Heart left ventricle (tissue), 16 donors: ENCODE results near the gene DHX9. TPM values are rescaled to one million over a fixed set of nuclear protein-coding genes. Genes with fewer than 3 reads are reported as not detected.
"Not testable (repeated sequence)": the region's sequence is repeated elsewhere in the genome, so short reads cannot be mapped to it uniquely, and the experiment has no call there.

ENCODE experiments used
- ATAC-seq, 4 donors: fragments of 200-7000 bp; cut with Tn5 transposase; one replicate each; pipeline ENCODE4 v1.9.1; 2020 to 2022; ENCODE audit warnings: moderate library complexity in 4 of 4, mild to moderate bottlenecking in 3 of 4, moderate number of reproducible peaks in 1 of 4
- DNase-seq, 5 donors: peaks; one replicate each; pipeline ENCODE4 v3.0.0-alpha.2; 2020
- H3K27ac ChIP-seq, 12 donors: fragments of 200-600 bp; sonication (generic) in 4 of 12; one replicate each; pipeline versions ENCODE4 v1.5.0 to v1.8.0; 2016 to 2022; ENCODE audit warnings: mild to moderate bottlenecking in 2 of 12
- H3K27me3 ChIP-seq, 9 donors: fragments of 200-600 bp; sonication (generic) in 2 of 9; one replicate each; pipeline versions ENCODE4 v1.5.1 to v1.8.0; 2016 to 2022; ENCODE audit warnings: mild to moderate bottlenecking in 3 of 9
- H3K36me3 ChIP-seq, 9 donors: fragments of 200-600 bp; sonication (generic) in 2 of 9; one replicate each; pipeline versions ENCODE4 v1.5.0 to v1.8.0; 2018 to 2022; ENCODE audit warnings: mild to moderate bottlenecking in 2 of 9
- H3K4me1 ChIP-seq, 12 donors: fragments of 200-600 bp; sonication (generic) in 4 of 12; one replicate each; pipeline versions ENCODE4 v1.5.0 to v1.8.0; 2016 to 2022; ENCODE audit warnings: mild to moderate bottlenecking in 3 of 12
- H3K4me3 ChIP-seq, 12 donors: fragments of 200-600 bp; sonication (generic) in 4 of 12; one replicate each; pipeline versions ENCODE4 v1.5.0 to v1.8.0; 2017 to 2022; ENCODE audit warnings: mild to moderate bottlenecking in 9 of 12, moderate library complexity in 4 of 12
- H3K9me3 ChIP-seq, 12 donors: fragments of 200-600 bp; sonication (generic) in 4 of 12; one replicate each; pipeline versions ENCODE4 v1.5.0 to v1.8.0; 2016 to 2022; ENCODE audit warnings: mild to moderate bottlenecking in 1 of 12
- CTCF ChIP-seq, 12 donors: fragments of 200-600 bp; sonication (generic) in 4 of 12; IDR thresholded peaks; one replicate each; pipeline versions ENCODE4 v1.5.0 to v1.8.0; 2018 to 2022; ENCODE audit warnings: antibody characterized with exemption in 12 of 12, mild to moderate bottlenecking in 5 of 12
- POLR2A ChIP-seq, 2 donors: fragments of 450-650 bp; IDR thresholded peaks; one replicate each; pipeline ENCODE4 v1.6.1; 2017; ENCODE audit warnings: antibody characterized with exemption in 2 of 2, mild to moderate bottlenecking in 2 of 2, moderate library complexity in 2 of 2
- WGBS, 4 donors: extraction: QIAGEN DNeasy Blood & Tissue Kit in 2 of 4; methylation state at CpG; one replicate each; pipeline versions ENCODE4 v1.1.5 to v1.1.7; 2013 to 2018; 5-methylcytosine and 5-hydroxymethylcytosine counted together
- intact Hi-C, 10 donors: fragments of 100-400 bp; cut with DNase I; formaldehyde crosslinking; loops; one replicate each; pipeline versions ENCODE4 v1.11.1 to v1.14.2; 2022
- polyA plus RNA-seq, 2 donors: library from polyadenylated mRNA; stranded (reverse); fragments of 200-250 nt; gene quantifications; one replicate each; pipeline ENCODE4 v1.2.3, GENCODE V29; 2013
- total RNA-seq, 9 donors: library from RNA; depleted of rRNA in 2 of 9; stranded (reverse); fragments of >200 nt in 2 of 9; fragmentation: NEBNext Ultra II Directional in 3 of 9; extraction: Animal tissue kit (Norgen Biotek cat#: 25700) in 3 of 9; gene quantifications; one replicate each; pipeline versions ENCODE4 v1.1.0 to v1.2.4, GENCODE V29; 2016 to 2023
- donor health status: ischemic (EF 13 %, LVEDD 7.1; RV severe dilation, severe dysfunction).
- donor health status: healthy with polysubstance abuse.
- donor health status: DM: no; HTN: yes; CAD: no.
- donor health status: DM: no; HTN: no; CAD: no.
- donor health status: ischemic (EF 25% LVEDD 6.9; RV normal size, moderate dysfunction).
- donor health status: ischemic (EF 25% LVEDD 5.7; RV mildly dilated, moderate dysfunction).
- donor health status: healthy.
- donor health status: DM: yes; HTN: yes; CAD: no.
- donor health status: ischemic (EF 35%, LVEDD 5.7; RV mildly dilated, moderate dysfunction).
- donor health status: nonischemic (EF 11% LVEDD 7.7; RV severe dilation, severe dysfunction).
- donor health status: DM: yes; HTN: yes; CAD: no.
- donor health status: PGD.
- donor health status: ischemic (EF 29% LVEDD 5.4; RV normal size, mild dysfunction).
- donor health status: nonischemic (EF 23%, LVEDD 6.1; RV moderate dilation, normal function).

The DHX9 gene
- total and polyA plus RNA-seq, 11 donors, result 22.6 to 82.9 (median 60.9) TPM

GRCh38 chr1:182889997-182890396 lies 50.9 kb downstream of the DHX9 start:
- no peak for DNase-seq
- WGBS, 4 donors, result 61 to 70% (median 65%) methylated on average over 6 of the region's 6 CpGs
- H3K27ac ChIP-seq, result peak overlapping the region in 1 of 12 donors; percentile 2
- no peak for TF ChIP-seq CTCF (IDR thresholded peaks at IDR 0.05)
- no peak for TF ChIP-seq POLR2A (IDR thresholded peaks at IDR 0.05)
- H3K9me3 ChIP-seq, result peaks cover 0 to 10% (median 0%) of the 10 kb centered on the region in 12 donors
- no peak overlapping the region for H3K4me3 ChIP-seq
- no peak for ATAC-seq
- H3K27me3 ChIP-seq, result no peaks in the 10 kb centered on the region
- intact Hi-C loops, result loop anchor here in 2 of 10 donors (10.0 kb wide), 2 partner anchors 235 to 255 kb away; no protein-coding TSS in a partner anchor
- peaks cover 0 to 50% (median 39%) of the 10 kb centered on the region in 9 donors for H3K36me3 ChIP-seq
- no peaks in the 10 kb centered on the region for H3K4me1 ChIP-seq

GRCh38 chr1:182890927-182891610 lies 51.9 kb downstream of the DHX9 start:
- peaks cover 0 to 40% (median 28%) of the 10 kb centered on the region in 9 donors for H3K36me3 ChIP-seq
- no peak for ATAC-seq
- H3K27ac ChIP-seq, result no peak overlapping the region
- peaks cover 0 to 10% (median 0%) of the 10 kb centered on the region in 12 donors for H3K9me3 ChIP-seq
- intact Hi-C loops, result no loop called here
- H3K4me1 ChIP-seq, result no peaks in the 10 kb centered on the region
- DNase-seq, result no peak
- WGBS, 4 donors, result 87 to 92% (median 90%) methylated on average over 9 of the region's 9 CpGs
- no peak overlapping the region for H3K4me3 ChIP-seq
- TF ChIP-seq CTCF (IDR thresholded peaks at IDR 0.05) (no peak), POLR2A (IDR thresholded peaks at IDR 0.05) (no peak)
- no peaks in the 10 kb centered on the region for H3K27me3 ChIP-seq

GRCh38 chr1:182897696-182898095 lies 58.5 kb downstream of the DHX9 start:
- Histone ChIP-seq H3K9me3 (peaks cover 0 to 6% (median 0%) of the 10 kb centered on the region in 12 donors), H3K4me1 (no peaks in the 10 kb centered on the region), H3K36me3 (no peaks in the 10 kb centered on the region), H3K27ac (no peak overlapping the region), H3K4me3 (no peak overlapping the region), H3K27me3 (no peaks in the 10 kb centered on the region)
- no peak for DNase-seq
- 51 to 65% (median 58%) methylated on average over 2 of the region's 2 CpGs for WGBS, 4 donors
- intact Hi-C loops, result no loop called here
- no peak for ATAC-seq
- TF ChIP-seq POLR2A (IDR thresholded peaks at IDR 0.05) (no peak), CTCF (IDR thresholded peaks at IDR 0.05) (no peak)

GRCh38 chr1:182901946-182902345 lies 62.8 kb downstream of the DHX9 start:
- H3K4me3 ChIP-seq, H3K4me1 ChIP-seq, ATAC-seq, DNase-seq, H3K27ac ChIP-seq, H3K9me3 ChIP-seq, intact Hi-C loops, H3K36me3 ChIP-seq, H3K27me3 ChIP-seq: not testable (repeated sequence)
- WGBS, 4 donors, result 92 to 94% (median 94%) methylated on average over 5 of the region's 5 CpGs

GRCh38 chr1:182905321-182905720 lies 66.2 kb downstream of the DHX9 start:
- H3K27ac ChIP-seq, result no peak overlapping the region
- DNase-seq (no peak), ATAC-seq (no peak)
- H3K27me3 ChIP-seq, result no peaks in the 10 kb centered on the region
- intact Hi-C loops, result no loop called here
- H3K9me3 ChIP-seq, result no peaks in the 10 kb centered on the region
- H3K4me3 ChIP-seq, result no peak overlapping the region
- TF ChIP-seq POLR2A (IDR thresholded peaks at IDR 0.05), result no peak
- no peak for TF ChIP-seq CTCF (IDR thresholded peaks at IDR 0.05)
- 91 to 95% (median 91%) methylated on average over 2 of the region's 2 CpGs for WGBS, 4 donors
- no peaks in the 10 kb centered on the region for H3K4me1 ChIP-seq
- H3K36me3 ChIP-seq, result no peaks in the 10 kb centered on the region
